GM13977 (cell line): ENCODE data around the gene HPCAL1.

ENCODE experiments used
- DNase-seq: peaks from one replicate; pipeline ENCODE4 v3.0.0; 2012; ENCODE audit warnings: low spot score
- in situ Hi-C: fragments of 300-500 bp; cut with MboI; formaldehyde crosslinking; loops from one replicate; pipeline ENCODE4 v1.12.0; 2022; ENCODE audit warnings: low sequenced_read_pairs, low pct_unique_long_range_greater_than_20kb, mixed read lengths, inconsistent platforms; ENCODE audit not compliant: unreplicated experiment
- TF ChIP-seq, protein P1 (sequence below): IDR thresholded peaks from 2 replicates; pipeline ENCODE4 v1.5.1; 2012; ENCODE audit warnings: mild to moderate bottlenecking, control low read depth; ENCODE audit not compliant: insufficient read depth; ENCODE audit errors: extremely low read depth, missing control alignments

HPCAL1 gene

DNA sequence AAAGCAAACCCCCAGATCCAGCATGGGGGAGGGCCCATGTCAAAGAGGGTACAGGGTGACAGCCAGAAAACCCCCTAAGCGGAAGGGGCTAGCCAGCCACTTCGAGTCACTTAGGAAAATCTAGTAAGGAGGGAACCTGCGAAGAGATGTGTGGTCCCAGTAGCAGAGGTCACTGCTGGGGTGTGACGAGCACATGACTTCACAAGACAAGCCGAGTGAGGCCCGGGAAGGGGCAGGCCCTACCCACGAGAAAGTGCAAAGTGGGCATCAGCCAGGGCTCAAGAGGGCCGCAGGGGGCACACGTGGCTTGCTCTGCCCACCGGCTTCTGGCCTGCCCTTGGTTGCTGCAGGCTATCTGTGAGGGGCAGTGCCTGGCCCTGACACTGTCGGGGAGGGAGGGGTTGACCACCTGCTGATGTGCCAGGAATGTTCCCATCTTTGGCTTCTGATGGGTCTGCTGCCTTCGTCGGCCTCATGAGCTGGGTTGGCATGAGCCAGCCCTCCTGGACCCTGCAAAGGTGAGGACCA lies 133.9 kb downstream of the HPCAL1 start:
- no peak for DNase-seq
- in situ Hi-C loops = no loop called here
- TF ChIP-seq, protein P1, sequence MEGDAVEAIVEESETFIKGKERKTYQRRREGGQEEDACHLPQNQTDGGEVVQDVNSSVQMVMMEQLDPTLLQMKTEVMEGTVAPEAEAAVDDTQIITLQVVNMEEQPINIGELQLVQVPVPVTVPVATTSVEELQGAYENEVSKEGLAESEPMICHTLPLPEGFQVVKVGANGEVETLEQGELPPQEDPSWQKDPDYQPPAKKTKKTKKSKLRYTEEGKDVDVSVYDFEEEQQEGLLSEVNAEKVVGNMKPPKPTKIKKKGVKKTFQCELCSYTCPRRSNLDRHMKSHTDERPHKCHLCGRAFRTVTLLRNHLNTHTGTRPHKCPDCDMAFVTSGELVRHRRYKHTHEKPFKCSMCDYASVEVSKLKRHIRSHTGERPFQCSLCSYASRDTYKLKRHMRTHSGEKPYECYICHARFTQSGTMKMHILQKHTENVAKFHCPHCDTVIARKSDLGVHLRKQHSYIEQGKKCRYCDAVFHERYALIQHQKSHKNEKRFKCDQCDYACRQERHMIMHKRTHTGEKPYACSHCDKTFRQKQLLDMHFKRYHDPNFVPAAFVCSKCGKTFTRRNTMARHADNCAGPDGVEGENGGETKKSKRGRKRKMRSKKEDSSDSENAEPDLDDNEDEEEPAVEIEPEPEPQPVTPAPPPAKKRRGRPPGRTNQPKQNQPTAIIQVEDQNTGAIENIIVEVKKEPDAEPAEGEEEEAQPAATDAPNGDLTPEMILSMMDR = no peak

DNA sequence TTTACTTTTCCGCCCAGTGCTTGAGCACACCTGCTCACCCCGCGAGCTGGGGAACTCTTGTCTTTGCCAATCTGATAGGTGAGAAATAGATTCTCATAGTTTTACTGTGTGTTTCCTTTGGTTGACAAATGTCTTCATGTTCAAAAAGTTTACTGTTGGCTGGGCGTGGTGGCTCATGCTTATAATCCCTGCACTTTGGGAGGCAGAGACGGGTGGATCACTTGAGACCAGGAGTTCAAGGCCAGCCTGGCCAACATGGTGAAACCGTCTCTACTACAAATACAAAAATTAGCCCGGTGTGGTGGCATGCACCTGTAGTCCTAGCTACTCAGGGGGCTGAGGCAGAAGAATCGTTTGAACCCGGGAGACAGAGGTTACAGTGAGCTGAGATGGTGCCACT lies 135.1 kb downstream of the HPCAL1 start:
- DNase-seq = no peak
- TF ChIP-seq, protein P1 = no peak
- in situ Hi-C loops = no loop called here

DNA sequence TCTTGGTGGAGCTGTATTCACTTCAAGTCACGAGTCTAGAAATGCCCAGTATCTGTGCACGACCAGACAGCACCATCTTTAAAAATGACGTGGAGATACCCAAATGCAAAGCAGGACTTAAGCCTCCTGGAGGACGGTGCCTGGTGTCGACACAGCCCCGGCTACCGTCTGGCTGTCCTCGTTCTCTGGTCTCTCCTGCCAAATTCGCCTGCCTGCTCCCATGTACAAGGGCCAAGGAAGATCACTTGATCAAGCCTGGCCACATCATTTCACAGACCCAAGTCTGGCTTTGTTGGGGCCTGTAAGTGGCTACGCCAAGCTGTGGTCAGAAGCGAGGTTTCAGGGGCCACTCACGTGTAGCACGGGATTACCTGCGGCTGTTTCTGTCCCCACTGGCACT lies 136.0 kb downstream of the HPCAL1 start:
- in situ Hi-C loops = no loop called here
- TF ChIP-seq, protein P1 = no peak
- DNase-seq = no peak

DNA sequence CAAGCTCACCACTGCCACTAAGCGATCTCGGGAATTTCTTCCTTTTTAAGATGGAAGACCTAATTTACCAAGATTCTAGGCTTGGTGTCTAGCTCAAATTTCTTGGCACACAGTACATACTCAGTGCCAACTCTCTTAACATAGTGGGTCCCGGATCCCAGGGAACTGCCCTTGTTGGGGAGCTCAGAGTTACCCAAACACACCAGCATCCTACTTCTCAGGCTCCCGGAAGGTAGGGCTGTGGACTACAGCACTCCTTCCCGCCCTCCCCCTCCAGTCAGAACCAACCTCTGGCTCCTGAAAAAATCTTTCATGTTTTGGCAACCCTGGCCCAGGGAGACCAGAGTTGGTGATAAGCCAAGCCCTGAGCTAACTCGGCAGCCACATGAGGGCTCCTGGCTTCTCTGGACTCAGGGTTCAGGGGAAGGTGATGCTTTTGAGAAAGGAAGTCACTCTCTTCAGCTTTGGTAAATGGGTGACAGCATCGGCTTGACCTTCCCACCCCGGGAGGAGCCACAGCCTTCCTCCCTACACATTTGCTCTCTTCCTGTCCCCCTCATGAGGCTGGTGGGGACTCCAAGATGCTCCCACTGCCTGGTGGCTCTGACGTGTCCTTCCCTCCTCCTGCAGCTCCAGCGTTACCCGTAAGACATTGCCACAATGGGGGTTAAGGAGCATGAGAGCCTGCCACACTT lies 136.6 kb downstream of the HPCAL1 start:
- DNase-seq = no peak
- TF ChIP-seq, protein P1 = no peak
- in situ Hi-C loops = no loop called here

DNA sequence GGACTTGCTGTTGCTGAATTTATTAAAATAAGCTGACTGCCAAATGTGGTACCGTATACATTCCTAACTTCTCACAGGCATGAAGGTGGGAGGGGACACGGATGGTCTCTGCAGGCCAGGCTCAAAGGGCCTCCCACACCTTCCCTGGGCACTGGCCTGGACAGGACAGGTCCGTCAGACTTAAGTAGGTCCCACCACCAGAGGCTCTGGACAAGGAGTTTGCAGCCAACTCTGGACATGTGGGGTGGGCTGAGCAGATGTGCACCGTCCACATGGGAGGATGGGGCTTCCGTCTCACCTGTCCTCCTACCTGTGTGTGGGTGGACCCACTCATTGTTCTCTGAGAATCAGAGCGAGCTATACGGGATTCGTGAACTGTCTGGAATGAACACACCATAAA lies 137.3 kb downstream of the HPCAL1 start:
- in situ Hi-C loops = no loop called here
- TF ChIP-seq, protein P1 = no peak
- DNase-seq = no peak

DNA sequence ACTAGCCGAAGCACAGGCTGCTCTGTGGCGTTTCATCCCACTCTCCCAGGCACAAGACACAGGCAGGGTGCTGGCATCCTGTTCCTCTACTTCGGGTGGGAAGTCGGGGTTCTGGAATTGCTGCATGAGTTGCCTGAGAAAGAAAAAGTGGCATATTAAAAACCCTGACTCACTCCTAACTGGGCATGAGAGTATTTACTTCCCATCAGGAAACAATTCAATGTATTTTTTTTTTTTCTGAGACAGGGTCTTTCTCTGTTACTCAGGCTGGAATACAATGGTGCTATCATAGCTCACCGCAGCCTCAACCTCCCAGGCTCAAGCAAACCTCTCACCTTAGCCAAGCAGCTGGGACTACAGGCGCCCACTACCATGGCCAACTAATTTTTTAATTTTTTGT lies 138.0 kb downstream of the HPCAL1 start:
- in situ Hi-C loops = no loop called here
- TF ChIP-seq, protein P1 = no peak
- no peak for DNase-seq
